Measurements from ENCODE around the gene PNMA5.
"Not testable (repeated sequence)": the region's sequence is repeated elsewhere in the genome, so short reads cannot be mapped to it uniquely, and the experiment has no call there.

Gene PNMA5

DNA sequence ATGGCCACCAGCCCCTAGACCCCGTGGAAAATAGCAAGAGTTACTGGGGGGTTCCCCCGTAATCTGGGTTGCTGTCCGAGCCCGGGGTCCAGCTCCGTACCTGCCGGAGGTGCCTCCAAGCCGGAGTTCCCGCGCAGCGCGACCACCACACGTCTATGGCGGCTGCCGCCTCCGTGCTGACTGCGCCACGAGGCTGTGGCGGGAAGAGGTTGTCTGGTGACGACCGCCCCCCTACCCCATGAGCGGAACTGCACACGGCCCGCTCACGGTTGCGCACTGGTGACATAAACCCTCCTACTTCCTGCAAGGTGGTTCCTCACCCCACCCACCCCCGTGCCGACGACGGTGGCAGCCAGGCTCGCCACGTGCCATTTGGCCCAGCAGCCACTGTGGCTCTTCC, at the start of gene PNMA5:
Gene PNMA5 (minus strand): TSS at position 184 of the 400 bp plus-strand sequence. CDS start 2,518 bp downstream, outside the sequence.
- TF ChIP-seq, protein P1, sequence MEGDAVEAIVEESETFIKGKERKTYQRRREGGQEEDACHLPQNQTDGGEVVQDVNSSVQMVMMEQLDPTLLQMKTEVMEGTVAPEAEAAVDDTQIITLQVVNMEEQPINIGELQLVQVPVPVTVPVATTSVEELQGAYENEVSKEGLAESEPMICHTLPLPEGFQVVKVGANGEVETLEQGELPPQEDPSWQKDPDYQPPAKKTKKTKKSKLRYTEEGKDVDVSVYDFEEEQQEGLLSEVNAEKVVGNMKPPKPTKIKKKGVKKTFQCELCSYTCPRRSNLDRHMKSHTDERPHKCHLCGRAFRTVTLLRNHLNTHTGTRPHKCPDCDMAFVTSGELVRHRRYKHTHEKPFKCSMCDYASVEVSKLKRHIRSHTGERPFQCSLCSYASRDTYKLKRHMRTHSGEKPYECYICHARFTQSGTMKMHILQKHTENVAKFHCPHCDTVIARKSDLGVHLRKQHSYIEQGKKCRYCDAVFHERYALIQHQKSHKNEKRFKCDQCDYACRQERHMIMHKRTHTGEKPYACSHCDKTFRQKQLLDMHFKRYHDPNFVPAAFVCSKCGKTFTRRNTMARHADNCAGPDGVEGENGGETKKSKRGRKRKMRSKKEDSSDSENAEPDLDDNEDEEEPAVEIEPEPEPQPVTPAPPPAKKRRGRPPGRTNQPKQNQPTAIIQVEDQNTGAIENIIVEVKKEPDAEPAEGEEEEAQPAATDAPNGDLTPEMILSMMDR (conservative IDR thresholded peaks at IDR 0.05), result no peak
- TF ChIP-seq ZFX (IDR thresholded peaks at IDR 0.05), result no peak
- H3K27ac ChIP-seq, result no peak within 1 kb of the TSS

- peak overlapping the region; percentile 12; the same call in 1 of the 2 replicates for H3K27ac ChIP-seq
- TF ChIP-seq, protein P1 (conservative IDR thresholded peaks at IDR 0.05), result peak; percentile 87
- TF ChIP-seq ZFX (IDR thresholded peaks at IDR 0.05), result no peak
These were observed 38.6 kb upstream of the PNMA5 start for GRCh38 chrX:153032397-153033118.

DNA sequence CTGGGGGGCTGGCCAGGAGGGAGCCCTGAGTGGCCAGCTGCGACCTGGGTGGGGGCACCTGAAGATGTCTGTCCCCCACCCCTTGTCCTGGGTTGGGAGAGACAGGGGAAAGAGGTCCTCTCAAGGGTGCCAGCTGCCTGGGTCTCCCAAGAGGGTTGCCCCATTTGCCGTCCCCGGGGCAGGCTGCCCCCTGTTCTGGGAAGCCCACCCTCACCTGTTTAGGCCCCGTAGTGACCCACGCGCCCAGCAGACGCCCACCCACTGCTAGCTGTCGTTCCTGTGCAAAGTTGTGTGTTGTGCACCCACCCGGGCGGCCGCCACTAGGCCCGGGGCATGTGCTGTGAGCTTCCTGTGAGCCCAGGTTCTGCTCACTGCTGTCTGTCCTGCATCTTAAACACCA, 36.9 kb upstream of the PNMA5 start:
- TF ChIP-seq, protein P1 (conservative IDR thresholded peaks at IDR 0.05), result no peak
- TF ChIP-seq ZFX (IDR thresholded peaks at IDR 0.05), result no peak
- H3K27ac ChIP-seq, result no peak overlapping the region

- TF ChIP-seq, protein P1 (conservative IDR thresholded peaks at IDR 0.05), result no peak
- no peak for TF ChIP-seq ZFX (IDR thresholded peaks at IDR 0.05)
- no peak overlapping the region for H3K27ac ChIP-seq
These were observed 36.0 kb upstream of the PNMA5 start for GRCh38 chrX:153029875-153030274.

- TF ChIP-seq, protein P1 (conservative IDR thresholded peaks at IDR 0.05), result no peak
- TF ChIP-seq ZFX (IDR thresholded peaks at IDR 0.05), result no peak
- no peak overlapping the region for H3K27ac ChIP-seq
These were observed 35.2 kb upstream of the PNMA5 start for GRCh38 chrX:153029162-153029561.

GRCh38 chrX:153028487-153028886, 34.6 kb upstream of the PNMA5 start:
- not testable (repeated sequence) for H3K27ac ChIP-seq

- H3K27ac ChIP-seq, result not testable (repeated sequence)
These were observed 32.6 kb upstream of the PNMA5 start for GRCh38 chrX:153026501-153026900.

DNA sequence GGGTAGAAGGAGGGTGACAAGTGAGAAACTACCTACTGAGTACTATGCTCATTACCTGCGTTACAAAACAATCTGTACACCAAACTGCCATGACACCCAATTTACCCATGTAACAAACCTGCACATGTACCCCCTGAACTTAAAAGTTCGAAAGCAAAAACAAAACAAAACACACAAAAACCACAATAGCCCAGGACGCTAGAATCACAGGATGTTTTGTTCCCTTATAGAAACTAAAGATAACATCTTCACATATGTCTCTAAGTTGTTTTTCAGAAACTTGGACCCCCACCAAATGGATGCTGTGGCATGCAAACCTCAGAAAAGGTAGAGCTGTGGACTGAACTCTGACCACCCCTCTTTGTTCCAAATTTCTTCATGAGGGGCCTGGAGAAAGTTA, 25.2 kb upstream of the PNMA5 start:
- no peak for TF ChIP-seq ZFX (IDR thresholded peaks at IDR 0.05)
- TF ChIP-seq, protein P1 (conservative IDR thresholded peaks at IDR 0.05), result no peak
- H3K27ac ChIP-seq, result no peak overlapping the region

DNA sequence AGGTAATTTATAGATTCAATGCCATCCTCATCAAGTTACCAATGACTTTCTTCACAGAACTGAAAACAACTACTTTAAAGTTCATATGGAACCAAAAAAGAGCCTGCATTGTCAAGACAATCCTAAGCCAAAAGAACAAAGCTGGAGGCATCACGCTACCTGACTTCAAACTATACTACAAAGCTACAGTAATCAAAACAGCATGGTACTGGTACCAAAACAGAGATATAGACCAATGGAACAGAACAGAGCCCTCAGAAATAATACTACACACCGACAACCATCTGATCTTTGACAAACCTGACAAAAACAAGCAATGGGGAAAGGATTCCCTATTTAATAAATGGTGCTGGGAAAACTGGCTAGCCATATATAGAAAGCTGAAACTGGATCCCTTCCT, 23.3 kb upstream of the PNMA5 start:
- H3K27ac ChIP-seq, result not testable (repeated sequence)
